Left hindlimb (tissue), 1 donor: Measurements from ENCODE around the gene SLC51A.
A peak's percentile ranks its signal among the peaks of the same experiment; 100 is the strongest.

ENCODE experiments used
- DNase-seq: peaks from one replicate; pipeline ENCODE4 v3.0.0-alpha.2; 2018

Gene SLC51A

DNA sequence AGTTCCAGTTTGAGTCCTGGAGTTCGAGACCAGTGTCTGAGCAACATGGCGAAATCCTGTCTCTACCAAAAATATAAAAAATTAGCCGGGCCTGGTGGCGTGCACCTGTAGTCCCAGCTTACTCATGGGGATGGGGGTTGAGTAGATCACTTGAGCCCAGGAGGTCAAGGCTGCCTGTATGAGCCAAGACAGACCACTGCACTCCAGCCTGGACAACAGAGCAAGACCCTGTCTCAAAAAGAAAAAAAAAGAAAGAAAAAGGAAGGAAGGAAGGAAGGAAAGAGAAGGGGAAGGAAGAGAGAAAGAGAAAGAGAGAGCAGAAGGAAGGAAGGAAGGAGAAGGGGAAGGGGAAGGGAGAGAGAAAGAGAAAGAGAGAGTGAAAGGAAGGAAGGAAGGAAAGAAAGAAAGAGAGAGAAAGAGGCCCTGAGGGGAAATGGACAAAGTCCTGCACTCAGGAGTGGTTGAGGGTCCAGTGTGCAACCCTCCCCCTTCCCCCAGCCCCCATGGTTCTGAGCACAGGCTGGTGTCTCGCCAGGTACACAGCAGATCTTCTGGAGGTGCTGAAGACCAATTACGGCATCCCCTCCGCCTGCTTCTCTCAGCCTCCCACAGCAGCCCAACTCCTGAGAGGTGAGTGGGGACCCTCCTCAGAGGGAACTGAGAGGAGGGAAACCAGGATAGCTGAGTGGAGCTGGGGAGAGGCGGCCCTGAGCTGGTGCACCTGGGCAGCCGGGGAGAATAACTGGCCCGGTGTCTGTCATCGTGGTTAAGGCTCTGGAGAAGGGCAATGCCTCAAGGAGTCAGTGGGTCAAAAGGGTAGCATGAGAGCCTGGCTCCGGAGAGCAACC is 1.2 kb downstream of the SLC51A start:
- no peak for DNase-seq

GRCh38 chr3:196218155-196218712 is 1.9 kb downstream of the SLC51A start:
- DNase-seq, result no peak

DNA sequence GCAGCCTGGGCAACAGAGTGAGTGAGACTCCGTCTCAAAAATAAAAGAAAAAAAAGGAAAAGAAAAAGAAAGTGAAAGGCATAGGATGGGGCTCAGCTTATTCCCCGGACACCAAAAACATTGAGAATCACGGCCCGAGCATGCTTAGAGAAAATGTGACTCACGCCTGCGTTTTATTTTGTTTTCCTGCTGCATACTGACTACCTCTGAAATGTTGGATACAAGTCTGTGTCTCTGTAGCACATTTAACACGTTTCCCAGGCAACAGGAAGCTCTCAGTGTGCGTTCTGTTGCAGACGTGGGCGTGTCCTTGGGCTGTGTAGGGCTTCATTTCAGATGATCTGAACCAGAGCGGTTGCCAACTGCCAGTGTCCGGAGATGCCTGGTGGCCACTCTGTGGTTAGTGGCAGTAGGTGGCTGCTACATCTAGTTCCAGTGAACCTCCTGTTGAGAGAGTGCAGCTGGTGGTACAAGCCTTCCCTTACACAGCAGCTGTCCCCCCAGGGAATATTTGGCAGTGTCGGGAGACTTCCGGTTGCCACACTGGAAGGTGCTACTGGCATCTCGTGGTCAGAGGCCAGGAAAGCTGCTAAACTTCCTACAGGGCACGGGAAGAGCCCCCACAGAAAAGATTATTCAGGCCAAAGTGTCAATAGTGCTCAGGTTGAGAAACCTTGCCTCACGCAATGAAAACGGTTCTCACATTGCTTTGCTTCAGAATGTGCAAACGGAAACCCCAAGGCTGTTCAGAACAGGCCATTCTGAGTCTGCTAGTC is 3.0 kb downstream of the SLC51A start:
- DNase-seq, result peak; percentile 79

- no peak for DNase-seq
Observed at GRCh38 chr3:196219970-196220311, 3.6 kb downstream of the SLC51A start.

- DNase-seq, result no peak
Observed at GRCh38 chr3:196220587-196220986, 4.3 kb downstream of the SLC51A start.

- DNase-seq, result no peak
Observed at GRCh38 chr3:196220991-196221390, 4.7 kb downstream of the SLC51A start.

DNA sequence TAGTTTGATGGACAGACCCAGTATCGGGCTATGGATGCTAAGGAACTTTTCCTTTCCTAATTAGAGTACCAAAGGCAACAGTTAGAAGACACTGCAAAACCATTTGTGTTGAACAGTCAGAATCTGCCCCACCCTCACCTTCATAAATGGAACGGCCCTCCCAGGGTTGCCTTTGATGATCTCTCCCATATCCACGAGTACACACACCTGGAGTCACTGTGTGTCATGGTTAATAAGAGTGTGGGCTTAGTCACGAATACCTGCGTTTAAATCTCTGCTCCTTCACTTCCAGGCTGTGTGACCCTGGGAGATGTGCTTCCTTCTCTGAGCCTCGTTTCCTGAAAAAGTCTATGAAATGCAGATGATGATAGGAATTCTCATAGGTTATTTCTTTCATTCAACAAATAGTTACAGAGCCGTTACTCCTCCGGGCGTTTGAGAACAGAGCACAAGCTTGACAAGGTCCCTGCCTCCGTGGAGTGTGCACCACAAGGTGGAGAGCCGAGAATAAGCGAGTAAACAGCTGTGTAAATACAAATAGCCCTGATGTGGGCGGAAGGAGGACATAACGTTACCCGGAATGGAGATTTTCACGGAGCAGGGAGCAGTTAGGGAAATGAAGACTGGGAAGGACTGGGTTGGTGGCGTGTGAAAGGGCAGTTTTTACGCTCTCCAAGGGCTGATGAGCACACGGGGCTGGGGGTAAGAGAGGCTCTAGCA is 6.7 kb downstream of the SLC51A start:
- DNase-seq, result no peak

DNA sequence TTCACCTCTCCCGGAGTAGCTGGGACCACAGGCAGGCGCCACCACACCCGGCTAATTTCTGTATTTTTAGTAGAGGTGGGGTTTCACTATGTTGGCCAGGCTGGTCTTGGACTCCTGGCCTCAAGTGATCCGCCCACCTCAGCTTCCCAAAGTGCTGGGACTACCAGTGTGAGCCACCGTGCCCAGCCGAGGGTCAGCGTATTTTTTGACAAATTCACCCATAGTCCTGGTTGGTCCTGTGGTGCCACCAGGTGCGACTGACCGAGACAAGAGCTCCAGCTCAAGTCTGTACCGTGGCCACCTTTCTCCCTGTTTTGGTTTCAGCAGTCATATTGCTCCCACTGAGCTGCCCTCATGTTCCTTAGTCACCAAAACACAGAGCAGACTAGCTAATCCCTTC is 8.8 kb downstream of the SLC51A start:
- no peak for DNase-seq

- DNase-seq, result no peak
Observed at GRCh38 chr3:196225763-196226364, 9.5 kb downstream of the SLC51A start.

DNA sequence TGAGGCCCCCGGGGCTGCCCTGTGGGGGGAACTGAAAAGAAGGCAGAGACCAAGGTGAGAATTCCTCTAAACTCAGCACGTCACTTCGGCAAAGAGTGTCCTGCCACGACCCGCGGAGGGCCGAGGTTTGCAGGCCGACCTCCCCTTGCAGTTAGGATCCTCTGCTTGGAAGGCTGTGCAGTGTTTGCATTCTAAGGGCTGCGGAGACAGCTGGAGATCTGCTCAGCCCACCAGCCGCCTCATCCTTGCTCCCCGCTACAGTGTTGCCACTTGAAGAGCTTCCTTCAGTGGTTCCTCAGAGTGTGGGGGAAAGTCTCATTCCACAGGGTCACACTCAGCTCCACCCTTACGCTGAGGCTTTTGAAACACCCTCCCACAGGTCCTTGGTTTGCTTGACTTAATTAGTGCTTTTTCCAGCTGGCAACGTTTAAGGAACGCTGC is 10.8 kb downstream of the SLC51A start:
- DNase-seq, result no peak

GRCh38 chr3:196227629-196228493 is 11.5 kb downstream of the SLC51A start:
- DNase-seq, result no peak

DNA sequence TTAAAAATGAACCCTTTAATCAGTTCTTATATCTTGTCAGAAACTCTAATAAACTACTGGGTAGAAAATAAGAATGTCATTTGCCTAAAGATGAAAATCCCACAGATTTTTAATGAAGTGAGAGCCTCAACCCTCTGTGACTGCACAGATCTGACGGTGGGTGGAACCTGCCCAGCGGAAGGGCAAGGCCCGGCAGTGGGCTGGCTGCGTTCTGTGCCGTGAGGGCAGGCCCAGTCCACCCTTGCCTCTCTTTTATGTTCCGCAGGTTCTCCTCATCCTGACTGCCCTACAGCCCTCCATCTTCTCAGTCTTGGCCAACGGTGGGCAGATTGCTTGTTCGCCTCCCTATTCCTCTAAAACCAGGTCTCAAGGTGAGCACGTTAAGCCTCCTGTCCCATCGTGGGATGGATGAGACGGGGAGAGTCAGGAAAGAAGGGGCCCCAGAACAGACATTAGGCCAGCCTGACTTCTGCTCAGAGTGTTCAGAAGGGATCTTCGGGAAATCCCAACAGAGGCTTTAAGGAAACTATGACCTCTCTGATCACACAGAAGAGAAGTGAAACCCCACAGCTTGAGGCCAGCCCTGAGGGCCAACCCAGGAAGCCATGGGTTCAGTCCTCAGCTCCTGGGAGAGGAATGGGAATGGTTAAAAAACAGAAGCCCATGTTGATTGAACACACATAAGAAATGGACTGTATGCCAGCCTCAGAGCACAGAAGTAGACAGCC is 16.0 kb downstream of the SLC51A start:
- DNase-seq, result no peak

- DNase-seq, result no peak
Observed at GRCh38 chr3:196232882-196233251, 16.5 kb downstream of the SLC51A start.

- DNase-seq, result no peak
Observed at GRCh38 chr3:196235452-196236122, 19.3 kb downstream of the SLC51A start.

- DNase-seq, result no peak
Observed at GRCh38 chr3:196236223-196236622, 19.9 kb downstream of the SLC51A start.

DNA sequence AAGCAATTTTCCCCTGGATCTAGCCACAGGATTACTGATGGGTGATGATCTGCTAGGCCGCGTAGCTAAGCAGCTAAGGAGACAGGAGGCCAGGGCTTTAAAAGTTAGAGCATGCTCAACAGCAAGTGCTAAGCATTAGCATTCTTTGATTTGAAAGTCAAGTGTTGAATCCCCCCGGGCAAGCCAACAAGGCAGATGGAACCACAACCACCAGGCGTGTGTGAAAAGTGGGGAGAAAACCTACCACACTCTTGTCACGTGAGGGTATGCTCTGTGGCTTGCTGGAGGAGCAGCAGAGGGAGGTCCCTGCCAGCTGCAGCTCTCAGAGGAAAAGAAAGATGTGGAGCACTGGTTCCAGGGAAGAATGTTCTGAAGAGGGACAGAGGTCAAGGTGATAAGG is 20.9 kb downstream of the SLC51A start:
- no peak for DNase-seq

- no peak for DNase-seq
Observed at GRCh38 chr3:196238612-196239560, 22.6 kb downstream of the SLC51A start.

DNA sequence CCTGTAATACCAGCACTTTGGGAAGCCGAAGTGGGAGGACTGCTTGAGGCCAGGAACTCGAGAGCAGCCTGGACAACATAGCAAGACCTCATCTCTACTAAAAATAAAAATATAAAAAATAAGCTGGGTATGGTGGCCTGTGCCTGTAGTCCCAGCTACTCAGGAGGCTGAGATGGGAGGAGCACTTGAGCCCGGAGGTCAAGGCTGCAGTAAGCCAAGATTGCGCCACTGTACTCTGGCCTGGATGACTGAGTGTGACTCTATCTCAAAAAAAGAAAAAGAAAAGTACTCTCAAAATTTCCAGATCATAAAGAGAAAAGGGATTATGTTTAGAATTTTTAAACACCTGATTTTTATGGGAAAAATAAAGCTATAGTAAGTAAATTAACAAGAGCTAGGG is 24.1 kb downstream of the SLC51A start:
- DNase-seq, result no peak

- DNase-seq, result no peak
Observed at GRCh38 chr3:196241704-196242103, 25.4 kb downstream of the SLC51A start.
